ENCODE measurements around the gene TBC1D4. TPM values are rescaled to one million over a fixed set of nuclear protein-coding genes. Genes with fewer than 3 reads are reported as not detected.

The TBC1D4 gene
- total and polyA plus RNA-seq, 9 of the 15 experiments (the other 6 are each of a cell fraction or from before 2014, with no cell fraction given), result 2.8 to 12.3 (median 7.0) TPM

- TF ChIP-seq BCLAF1 (IDR thresholded peaks at IDR 0.05; ENCODE audit: borderline replicate concordance in 1 of 2, control insufficient read depth in 1 of 2, low read depth in 2 of 2, low read length in 1 of 2) (no peak), TFE3 (CRISPR knock-in tag; IDR thresholded peaks at IDR 0.05) (no peak)
These were observed 105.1 kb downstream of the TBC1D4 start (continued) for GRCh38 chr13:75376792-75377402.

GRCh38 chr13:75375329-75375728 lies 106.6 kb downstream of the TBC1D4 start:
- H3K4me2 ChIP-seq (ENCODE audit: insufficient read depth, low read length), result no peak overlapping the region
- H3K27me3 ChIP-seq (ENCODE audit: control insufficient read depth in 2 of 2, insufficient read depth in 2 of 2, low read length in 2 of 2), result no peaks in the 10 kb centered on the region
- no peak for FAIRE-seq
- H3K4me1 ChIP-seq (replicated peaks in 1 of 2; ENCODE audit: control insufficient read depth in 2 of 2, insufficient read depth in 2 of 2, low read length in 2 of 2), result peaks cover 0 to 15% of the 10 kb centered on the region in 2 experiments; a peak in 3 of 5 replicates
- H2AFZ ChIP-seq (ENCODE audit: low read depth, low read length), result no peak overlapping the region
- H3K4me3 ChIP-seq, result no peak overlapping the region
- no TSS peak for BruUV-seq (replicated peaks)
- peaks cover 9% of the 10 kb centered on the region; the same call in 2 of the 3 replicates for H3K79me2 ChIP-seq (ENCODE audit: control insufficient read depth, insufficient read depth, low read length)
- DNase-seq (ENCODE audit: extremely low read depth in 1 of 4, low spot score in 3 of 4), result no peak
- H3K9me1 ChIP-seq (ENCODE audit: control insufficient read depth, insufficient read depth, low read length), result no peaks in the 10 kb centered on the region
- intact Hi-C loops (cut with micrococcal nuclease) (no loop called here), in situ Hi-C loops (cut with MboI) (no loop called here)
- no peak for TF ChIP-seq SIX5 (IDR thresholded peaks at IDR 0.05; ENCODE audit: borderline replicate concordance in 1 of 2, insufficient read depth in 1 of 2, low read depth in 1 of 2, low read length in 2 of 2)
- TF ChIP-seq GTF2E2 (tag; IDR thresholded peaks at IDR 0.05), result no peak
- TF ChIP-seq RBM22 (IDR thresholded peaks at IDR 0.05; ENCODE audit: low read depth, low read length, poor library complexity, severe bottlenecking), result no peak
- no peaks in the 10 kb centered on the region for H4K20me1 ChIP-seq (replicated peaks; ENCODE audit: control insufficient read depth, insufficient read depth, low read length)
- no peak overlapping the region for H3K27ac ChIP-seq (ENCODE audit: extremely low read depth, low read depth, low read length)
- ChIA-PET CTCF (ENCODE audit: low intra/inter-chr PET ratio) (no interaction called here), POLR2A (no interaction called here)
- no peak for ATAC-seq
- WGBS (ENCODE audit: insufficient coverage, low coverage, missing lambda C conversion rate), result 44% methylated on average over 2 of the region's 2 CpGs
- no peak overlapping the region for H3K9ac ChIP-seq (ENCODE audit: insufficient read depth in 1 of 2, low read depth in 2 of 2, low read length in 2 of 2)
- no peaks in the 10 kb centered on the region for H3K9me3 ChIP-seq (replicated peaks; ENCODE audit: control insufficient read depth, insufficient read depth, low read depth, low read length)
- no peaks in the 10 kb centered on the region for H3K36me3 ChIP-seq (ENCODE audit: control insufficient read depth, insufficient read depth, low read length)

Data from K562 (cell line).